Activated naive CD4-positive, alpha-beta T cell treated with Interleukin-2 at 50 U/mL for 16 hours (primary cell): ENCODE measurements around the gene TTR.

ENCODE experiments used
- DNase-seq: peaks from one replicate; pipeline ENCODE4 v3.0.0-alpha.2; 2020

The TTR gene

DNA sequence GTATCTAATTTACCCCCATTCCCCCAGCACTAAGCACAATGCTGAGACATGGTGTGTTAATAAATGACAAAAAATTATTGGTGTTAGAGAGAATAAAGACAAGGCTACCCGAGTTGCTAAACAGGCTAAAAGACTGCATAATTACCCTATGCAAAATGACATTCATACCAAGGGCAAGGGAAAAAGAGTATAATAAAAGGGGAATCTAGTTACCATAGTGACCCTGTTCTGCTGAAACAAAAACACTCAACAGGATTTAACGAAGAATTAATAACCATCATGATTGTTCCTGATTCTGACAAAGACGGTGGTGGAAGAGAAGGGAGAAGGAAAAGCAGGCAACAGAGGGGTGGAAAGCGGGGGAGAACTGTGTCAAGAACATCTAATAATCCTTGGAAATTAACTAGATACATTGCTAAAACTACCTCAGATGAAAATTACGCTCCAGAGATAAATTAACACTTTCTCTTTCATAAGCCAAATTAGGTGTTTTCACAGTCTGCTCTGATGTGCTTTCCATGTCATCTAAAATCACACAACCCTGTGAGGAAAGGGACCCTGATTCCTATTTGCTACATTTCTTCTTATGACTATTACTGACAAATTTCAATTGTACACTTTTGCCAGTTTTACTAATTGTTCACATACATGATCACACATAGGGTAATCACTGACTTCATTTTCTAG is 25.5 kb downstream of the TTR start:
- DNase-seq, result no peak

- no peak for DNase-seq
These were observed 27.1 kb downstream of the TTR start for GRCh38 chr18:31618801-31619200.

- DNase-seq, result no peak
These were observed 27.6 kb downstream of the TTR start for GRCh38 chr18:31619291-31619690.

DNA sequence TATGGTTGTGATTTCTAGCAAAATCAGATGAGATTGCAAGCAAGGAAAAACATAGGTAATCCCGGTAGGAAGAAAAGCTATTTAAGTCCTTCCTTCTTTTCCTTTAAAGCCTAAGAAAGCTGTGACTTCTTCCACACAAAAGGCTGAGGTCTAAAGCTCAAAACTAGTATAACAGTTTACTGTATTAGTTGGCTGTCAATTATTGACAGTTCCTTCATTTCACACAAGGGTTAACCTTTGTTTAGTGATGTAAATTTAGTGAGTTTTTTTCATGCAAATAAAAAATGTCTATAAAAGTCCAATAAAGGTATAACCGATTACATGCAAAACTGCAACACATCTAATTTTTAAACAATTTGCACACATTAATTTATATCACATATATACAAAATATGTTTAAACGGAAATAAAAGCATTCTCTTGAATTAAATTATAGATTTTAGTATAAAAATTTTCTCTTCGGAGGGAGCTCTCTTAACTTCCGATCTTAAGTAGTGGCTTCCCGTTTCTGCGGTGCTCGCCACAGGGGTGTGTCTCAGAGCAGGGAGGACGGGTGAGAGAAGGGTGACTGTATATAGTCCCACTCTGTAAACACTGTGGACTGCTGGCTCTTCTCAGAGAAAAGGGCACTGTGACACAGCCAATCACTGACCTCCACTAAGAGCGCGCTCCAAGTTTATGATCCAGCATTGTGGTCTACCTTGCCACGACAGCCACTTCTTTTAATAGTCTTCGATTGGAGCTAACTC is 33.4 kb downstream of the TTR start:
- DNase-seq, result no peak

GRCh38 chr18:31626409-31626808 is 34.7 kb downstream of the TTR start:
- DNase-seq, result no peak

- no peak for DNase-seq
These were observed 38.9 kb downstream of the TTR start for GRCh38 chr18:31630549-31630948.

DNA sequence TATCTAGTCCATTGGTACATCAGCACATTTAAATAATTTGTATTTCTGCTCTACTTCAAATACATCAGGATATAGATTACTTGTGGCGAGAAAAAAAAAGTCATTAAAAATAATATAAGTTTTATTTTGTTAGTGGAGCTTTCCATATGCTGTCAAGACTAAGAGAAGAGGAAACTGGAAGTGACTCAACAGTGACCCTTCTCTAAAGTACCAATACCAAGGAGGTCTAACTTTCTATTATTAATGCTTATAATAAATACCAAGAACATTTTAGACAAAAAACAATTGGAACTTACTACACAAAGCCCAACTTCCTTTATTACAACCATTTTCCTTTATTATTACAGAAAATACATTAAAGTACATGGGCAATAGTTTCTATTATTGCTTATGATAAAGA is 39.8 kb downstream of the TTR start:
- no peak for DNase-seq

- DNase-seq, result no peak
These were observed 40.7 kb downstream of the TTR start for GRCh38 chr18:31632356-31632755.

DNA sequence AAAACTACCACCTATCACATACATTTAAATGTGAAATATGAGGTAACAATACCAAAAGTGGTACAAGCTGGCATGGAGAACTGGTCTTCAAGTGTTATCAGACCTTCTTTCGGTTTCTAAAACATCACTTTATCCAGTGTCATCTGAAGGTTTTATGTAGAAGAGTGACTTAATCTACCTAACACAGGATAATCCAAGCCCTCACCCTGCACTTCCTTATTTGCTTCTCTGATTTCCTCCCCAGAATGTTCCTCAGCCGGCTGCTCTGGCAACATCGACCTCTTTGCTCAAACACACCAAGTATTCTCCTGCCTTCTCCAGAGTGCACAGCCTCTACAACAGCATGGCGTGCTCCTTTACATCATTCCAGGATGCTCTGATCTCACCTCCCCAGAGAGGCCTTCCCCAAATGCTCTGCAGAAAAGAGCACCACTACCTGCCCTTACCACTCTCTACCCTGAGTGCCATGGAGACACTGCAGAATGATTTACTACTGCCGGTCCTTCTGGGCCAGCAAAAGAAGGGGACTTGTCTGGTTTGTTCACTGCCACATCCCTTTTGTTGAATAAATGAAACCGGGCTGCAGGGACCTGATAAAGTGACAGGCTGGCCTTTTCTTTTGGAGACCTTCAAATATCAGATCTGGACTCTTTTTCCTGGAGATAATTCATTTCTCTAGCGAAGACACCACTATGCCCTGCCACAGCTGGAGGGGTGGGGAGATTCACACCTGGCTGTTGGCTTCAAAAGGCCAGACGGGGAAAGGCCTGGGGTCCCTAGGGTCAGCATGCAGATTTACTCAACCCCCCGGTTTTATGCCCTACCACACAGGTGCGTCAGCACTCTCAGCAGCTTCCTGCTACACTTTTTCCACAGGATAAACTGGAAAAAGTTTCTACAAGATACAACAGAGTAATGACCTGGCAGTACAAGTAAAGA is 42.0 kb downstream of the TTR start:
- DNase-seq, result no peak

DNA sequence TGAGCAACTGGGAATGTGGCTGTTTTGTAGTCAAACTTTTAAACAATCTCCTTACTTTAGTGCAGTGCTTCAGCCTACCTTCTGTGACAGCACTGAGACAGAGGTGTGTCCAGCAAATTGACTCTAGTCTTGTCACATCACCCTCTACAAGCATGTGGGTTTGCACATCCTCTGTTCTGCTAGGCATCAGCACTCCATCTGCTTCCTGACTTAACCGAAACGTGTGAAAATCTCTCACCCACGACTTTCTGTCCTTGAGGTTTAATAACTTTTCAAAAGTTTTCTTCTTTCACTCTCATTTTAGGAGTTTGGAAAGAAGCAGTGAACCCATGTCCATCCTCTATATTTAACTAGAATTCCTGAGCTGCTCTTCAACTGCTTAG is 42.6 kb downstream of the TTR start:
- DNase-seq, result no peak

GRCh38 chr18:31636387-31636786 is 44.7 kb downstream of the TTR start:
- no peak for DNase-seq

- no peak for DNase-seq
These were observed 45.8 kb downstream of the TTR start for GRCh38 chr18:31637445-31637844.

GRCh38 chr18:31643003-31643402 is 51.3 kb downstream of the TTR start:
- no peak for DNase-seq

DNA sequence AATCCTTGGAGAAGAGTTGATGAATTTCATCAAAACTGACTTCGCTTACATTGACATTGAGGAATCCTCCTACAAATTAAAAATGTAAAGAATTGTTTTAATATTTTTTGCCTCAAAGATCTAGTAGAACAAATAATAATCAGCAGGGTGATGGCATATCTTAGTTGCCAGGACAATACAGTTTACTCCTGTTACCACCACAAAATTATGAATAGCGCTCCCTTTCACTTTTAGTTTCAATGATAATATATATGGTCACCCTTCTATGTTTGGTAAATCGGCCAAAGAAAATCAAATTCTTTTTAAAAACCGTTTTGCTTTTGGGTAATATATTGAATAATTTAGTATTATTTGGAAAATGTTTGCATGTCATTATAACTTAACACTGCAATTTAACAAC is 53.7 kb downstream of the TTR start:
- DNase-seq, result no peak

DNA sequence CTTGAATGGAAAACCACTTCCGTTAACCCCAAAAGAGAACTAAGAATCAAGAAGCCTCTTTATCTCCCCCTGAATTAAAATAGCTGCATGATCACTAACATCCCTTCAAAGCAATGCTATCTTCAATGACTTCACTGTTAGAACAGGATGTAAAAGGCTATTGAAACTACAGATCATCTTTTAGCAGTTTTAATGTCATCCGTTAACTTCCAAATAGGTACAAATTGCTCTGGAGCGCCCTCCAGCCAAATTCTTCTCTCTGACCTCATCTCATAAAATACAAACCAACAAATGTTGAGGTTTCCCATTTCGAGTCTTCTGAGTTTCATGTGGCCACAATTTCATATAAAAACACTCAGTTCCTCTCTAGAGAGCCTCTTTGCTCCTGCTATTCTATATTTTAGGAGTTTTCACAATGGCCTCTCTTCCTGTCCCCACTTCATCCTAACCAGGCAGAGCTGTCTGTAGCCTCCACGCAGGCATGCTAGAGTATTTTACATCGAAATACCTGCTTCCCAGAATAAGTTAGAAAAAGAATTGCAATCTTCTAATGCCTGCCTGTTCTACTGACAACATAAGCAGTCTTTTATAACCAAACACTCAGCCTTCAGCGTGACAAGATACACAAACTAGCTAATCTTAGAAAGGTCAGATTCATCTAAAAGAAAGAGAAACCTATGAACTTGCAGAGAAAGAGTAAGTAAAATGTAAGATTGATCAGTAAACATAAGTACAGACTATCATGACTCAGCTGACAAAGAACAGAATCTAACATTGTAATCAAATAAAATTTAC is 54.9 kb downstream of the TTR start:
- no peak for DNase-seq

- no peak for DNase-seq
These were observed 55.6 kb downstream of the TTR start for GRCh38 chr18:31647127-31647753.
